Ascending aorta (tissue), 2 donors: Measurements from ENCODE around the gene TWIST1. TPM values are rescaled to one million over a fixed set of nuclear protein-coding genes. Genes with fewer than 3 reads are reported as not detected.

ENCODE experiments used
- DNase-seq, 2 donors: peaks; one replicate each; pipeline ENCODE4 v3.0.0-alpha.2; 2019; ENCODE audit warnings: low spot score in 2 of 2
- H3K27ac ChIP-seq, 2 donors: fragments of 200-600 bp; sonication (generic); one replicate each; pipeline ENCODE4 v1.5.1; 2016 to 2017; ENCODE audit warnings: mild to moderate bottlenecking in 1 of 2
- H3K27me3 ChIP-seq: fragments of 200-600 bp; sonication (generic); one replicate; pipeline ENCODE4 v1.5.1; 2017
- H3K36me3 ChIP-seq, 2 donors: fragments of 200-600 bp; sonication (generic); one replicate each; pipeline ENCODE4 v1.5.1; 2016
- H3K4me1 ChIP-seq, 2 donors: fragments of 200-600 bp; sonication (generic); one replicate each; pipeline ENCODE4 v1.5.1; 2016 to 2017; ENCODE audit warnings: mild to moderate bottlenecking in 1 of 2
- H3K4me3 ChIP-seq, 2 donors: fragments of 200-600 bp; sonication (generic); one replicate each; pipeline ENCODE4 v1.5.1; 2016 to 2017; ENCODE audit warnings: mild to moderate bottlenecking in 1 of 2
- H3K9me3 ChIP-seq, 2 donors: fragments of 200-600 bp; sonication (generic); one replicate each; pipeline ENCODE4 v1.5.1; 2016
- CTCF ChIP-seq, 3 experiments: fragments of 200-600 bp in 2 of 3; fragments of 450-650 bp in 1 of 3; sonication (generic) in 2 of 3; IDR thresholded peaks; one replicate each; pipeline ENCODE4 v1.5.1; 2016 to 2019; ENCODE audit warnings: antibody characterized with exemption in 3 of 3, mild to moderate bottlenecking in 1 of 3, moderate library complexity in 1 of 3
- intact Hi-C: fragments of 100-400 bp; cut with DNase I; formaldehyde crosslinking; loops from one replicate; pipeline ENCODE4 v1.15.1; 2023
- total RNA-seq: library from RNA; depleted of rRNA; stranded (reverse); fragments of >200 nt; gene quantifications from one replicate; pipeline ENCODE4 v1.1.0, GENCODE V29; 2016

The TWIST1 gene
- total RNA-seq, 1 donor from 2014 or later = 2.0 TPM

GRCh38 chr7:19102884-19103283 is 14.6 kb downstream of the TWIST1 start:
- no peak overlapping the region for H3K4me3 ChIP-seq

GRCh38 chr7:19101909-19102308 is 15.5 kb downstream of the TWIST1 start:
- H3K27ac ChIP-seq = no peak overlapping the region
- H3K4me3 ChIP-seq = no peak overlapping the region
- H3K4me1 ChIP-seq = peaks cover 0 to 5% of the 10 kb centered on the region in 2 donors
- intact Hi-C loops = no loop called here
- H3K36me3 ChIP-seq = no peaks in the 10 kb centered on the region
- no peak for DNase-seq
- TF ChIP-seq CTCF (IDR thresholded peaks at IDR 0.05) = no peak
- H3K27me3 ChIP-seq = no peaks in the 10 kb centered on the region
- H3K9me3 ChIP-seq = no peaks in the 10 kb centered on the region

More at GRCh38 chr7:19102884-19103283, 14.6 kb downstream of the TWIST1 start:
- H3K27me3 ChIP-seq = no peaks in the 10 kb centered on the region
- no peak overlapping the region for H3K27ac ChIP-seq
- peaks cover 0 to 5% of the 10 kb centered on the region in 2 donors for H3K4me1 ChIP-seq
- no peak for DNase-seq
- TF ChIP-seq CTCF (IDR thresholded peaks at IDR 0.05) = no peak
- H3K36me3 ChIP-seq = no peaks in the 10 kb centered on the region
- intact Hi-C loops = no loop called here
- no peaks in the 10 kb centered on the region for H3K9me3 ChIP-seq

- intact Hi-C loops = no loop called here
- no peak for DNase-seq
- no peak for TF ChIP-seq CTCF (IDR thresholded peaks at IDR 0.05)
- Histone ChIP-seq H3K4me1 (peaks cover 0 to 5% of the 10 kb centered on the region in 2 donors), H3K27me3 (no peaks in the 10 kb centered on the region), H3K9me3 (no peaks in the 10 kb centered on the region), H3K4me3 (no peak overlapping the region), H3K36me3 (no peaks in the 10 kb centered on the region), H3K27ac (no peak overlapping the region)
These were observed 16.0 kb downstream of the TWIST1 start for GRCh38 chr7:19101472-19101871.

- no peak for TF ChIP-seq CTCF (IDR thresholded peaks at IDR 0.05)
- intact Hi-C loops = no loop called here
- H3K9me3 ChIP-seq = no peaks in the 10 kb centered on the region
These were observed 17.5 kb downstream of the TWIST1 start for GRCh38 chr7:19099924-19100323.

GRCh38 chr7:19099194-19099593 is 18.2 kb downstream of the TWIST1 start:
- Histone ChIP-seq H3K27ac (no peak overlapping the region), H3K4me1 (no peaks in the 10 kb centered on the region), H3K27me3 (no peaks in the 10 kb centered on the region), H3K4me3 (no peak overlapping the region), H3K36me3 (no peaks in the 10 kb centered on the region), H3K9me3 (no peaks in the 10 kb centered on the region)
- intact Hi-C loops = no loop called here
- no peak for DNase-seq
- no peak for TF ChIP-seq CTCF (IDR thresholded peaks at IDR 0.05)

More at GRCh38 chr7:19099924-19100323, 17.5 kb downstream of the TWIST1 start:
- Histone ChIP-seq H3K27ac (no peak overlapping the region), H3K4me3 (no peak overlapping the region), H3K36me3 (no peaks in the 10 kb centered on the region), H3K4me1 (no peaks in the 10 kb centered on the region), H3K27me3 (no peaks in the 10 kb centered on the region)
- no peak for DNase-seq

GRCh38 chr7:19098510-19098909 is 18.9 kb downstream of the TWIST1 start:
- Histone ChIP-seq H3K4me3 (no peak overlapping the region), H3K27ac (no peak overlapping the region), H3K9me3 (no peaks in the 10 kb centered on the region), H3K27me3 (no peaks in the 10 kb centered on the region), H3K4me1 (no peaks in the 10 kb centered on the region), H3K36me3 (no peaks in the 10 kb centered on the region)
- no peak for TF ChIP-seq CTCF (IDR thresholded peaks at IDR 0.05)
- DNase-seq = no peak
- intact Hi-C loops = no loop called here
